HG02763 (cell line): ENCODE data around the gene CD300E.

Experiments
- ATAC-seq: cut with Tn5 transposase; IDR thresholded peaks from one replicate; pipeline ENCODE4 v1.9.1; 2021; ENCODE audit warnings: mild to moderate bottlenecking, moderate library complexity; ENCODE audit not compliant: unreplicated experiment

The CD300E gene, protein sequence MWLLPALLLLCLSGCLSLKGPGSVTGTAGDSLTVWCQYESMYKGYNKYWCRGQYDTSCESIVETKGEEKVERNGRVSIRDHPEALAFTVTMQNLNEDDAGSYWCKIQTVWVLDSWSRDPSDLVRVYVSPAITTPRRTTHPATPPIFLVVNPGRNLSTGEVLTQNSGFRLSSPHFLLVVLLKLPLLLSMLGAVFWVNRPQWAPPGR

DNA sequence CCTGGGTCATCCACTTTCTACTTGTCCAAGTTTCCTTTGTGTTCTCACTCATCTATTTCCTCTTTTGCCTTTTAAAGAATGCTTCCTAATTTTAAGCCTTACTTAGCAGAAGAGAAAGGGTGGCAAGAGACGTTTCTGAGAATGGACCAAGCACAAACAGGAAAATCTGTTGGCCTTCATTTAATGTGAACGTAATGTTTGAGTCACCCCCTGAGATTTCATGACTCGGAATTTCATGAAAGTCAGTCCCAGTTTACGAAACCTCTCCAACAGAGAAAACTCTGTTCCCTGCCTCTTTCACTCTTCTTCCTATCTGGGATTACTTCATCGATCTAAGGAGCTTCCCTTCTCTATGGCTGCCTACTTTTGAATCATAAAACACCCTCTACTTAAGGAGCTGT is at the start of gene CD300E:
Gene CD300E (minus strand): TSS at position 46 of the 401 bp plus-strand sequence. CDS start 117 bp downstream, outside the sequence.
- ATAC-seq: no peak

DNA sequence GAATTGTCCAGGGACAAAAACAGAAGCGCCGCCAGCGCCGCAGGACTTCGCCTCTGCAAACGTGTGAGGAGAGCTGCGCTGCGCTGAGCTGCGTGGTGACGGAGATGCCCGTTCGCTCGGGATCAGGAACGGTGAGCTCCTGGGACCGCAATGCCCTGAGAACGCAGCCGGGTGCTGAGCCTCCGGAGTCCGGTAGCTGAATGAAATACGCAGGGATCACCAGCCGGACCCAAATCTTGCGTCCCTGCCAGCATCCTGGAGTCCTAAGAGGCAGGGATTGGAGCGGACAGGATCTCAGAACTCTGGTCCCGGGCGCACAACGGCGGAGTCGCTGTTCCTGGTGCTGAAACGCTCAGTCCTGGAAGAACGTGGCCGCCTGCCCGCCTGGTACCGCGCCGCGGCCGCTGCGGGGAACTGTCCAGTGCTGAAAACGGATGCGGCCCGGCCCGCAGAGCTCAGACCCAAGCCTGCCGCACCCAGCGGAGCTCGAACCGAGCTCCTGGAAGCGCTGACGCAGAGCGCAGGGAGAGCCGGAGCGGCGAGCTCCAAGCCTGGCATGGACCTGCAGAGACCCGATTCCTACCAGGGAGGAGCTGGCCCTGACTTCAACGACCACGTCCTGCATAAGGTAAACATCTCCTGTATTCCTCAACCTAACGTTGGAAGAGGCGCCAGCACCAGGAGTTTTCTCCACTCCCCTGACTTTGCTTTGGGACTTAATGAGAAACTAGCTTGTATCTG is 47.7 kb upstream of the CD300E start:
- ATAC-seq: no peak

DNA sequence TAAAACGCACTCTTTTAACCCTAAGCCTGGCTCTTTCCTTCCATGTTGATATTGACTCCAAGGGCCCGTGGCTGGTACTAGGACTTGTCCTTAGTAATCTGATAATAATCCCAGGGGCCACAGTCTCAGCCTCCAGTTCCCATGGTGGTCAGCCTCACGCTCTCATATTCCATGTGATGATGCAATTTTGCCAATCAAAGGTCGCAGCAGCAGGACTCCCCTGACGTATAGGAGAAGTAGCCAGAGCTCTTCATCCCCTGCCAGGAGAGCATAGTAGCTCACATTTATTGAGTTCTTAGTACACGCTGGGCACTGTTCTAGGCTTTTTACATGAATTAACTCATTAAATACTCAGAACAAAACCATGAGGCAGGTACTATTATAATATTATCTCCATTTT is 46.8 kb upstream of the CD300E start:
- ATAC-seq: no peak

DNA sequence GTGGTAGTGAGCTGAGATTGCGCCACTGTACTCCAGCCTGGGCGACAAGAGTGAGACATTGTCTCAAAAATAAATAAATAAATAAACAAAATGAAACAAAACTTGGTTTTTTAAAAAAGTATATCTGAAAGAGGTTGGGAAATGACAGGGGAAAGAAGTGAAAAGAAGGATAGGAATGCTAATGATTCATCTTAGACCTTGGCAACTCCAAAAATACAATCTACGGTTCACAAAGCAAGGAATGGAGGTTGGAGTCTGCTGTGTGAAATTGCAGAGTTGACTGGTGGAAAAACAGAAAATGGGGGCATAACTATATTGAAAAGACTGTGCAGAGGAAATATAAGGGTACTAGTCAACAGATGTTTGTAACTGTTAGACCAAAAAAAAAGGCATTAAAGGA is 40.0 kb upstream of the CD300E start:
- ATAC-seq: no peak

DNA sequence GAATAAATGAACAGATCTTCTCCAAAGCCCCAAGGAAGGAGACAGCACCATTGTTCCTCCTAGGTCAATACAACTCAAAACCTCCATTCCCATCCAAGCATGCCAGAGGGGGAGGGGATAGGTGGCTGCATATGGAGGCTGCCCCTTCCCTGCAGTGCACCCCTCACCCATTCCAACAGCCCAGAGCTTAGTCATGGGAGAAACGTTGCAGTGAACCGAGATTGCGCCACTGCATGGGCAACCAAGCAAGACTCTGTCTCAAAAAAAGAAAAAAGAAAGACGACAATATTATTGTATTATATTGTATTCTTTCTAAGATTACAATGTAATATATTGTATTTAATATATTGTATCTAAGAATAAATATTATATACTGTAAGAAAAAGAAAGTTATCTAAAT is 36.4 kb upstream of the CD300E start:
- no peak for ATAC-seq

DNA sequence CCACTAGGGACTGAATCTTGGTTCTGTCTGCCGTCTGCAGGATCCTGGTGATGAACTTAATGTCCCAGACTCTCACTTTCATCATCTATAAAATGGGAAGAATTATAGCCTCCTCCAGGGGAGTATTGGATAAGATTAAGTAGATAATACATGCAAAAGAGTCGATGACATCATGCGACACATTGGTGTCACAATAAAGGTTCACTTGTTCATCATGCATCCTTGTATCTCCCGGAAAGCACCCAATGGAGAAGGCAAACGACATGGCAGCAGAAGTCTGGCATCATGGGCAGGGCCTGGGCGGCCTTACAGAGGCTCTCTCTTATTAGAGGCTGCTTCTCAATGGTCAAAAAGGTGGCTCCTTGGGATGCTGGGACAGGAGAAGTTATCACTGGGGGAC is 35.1 kb upstream of the CD300E start:
- ATAC-seq: no peak

DNA sequence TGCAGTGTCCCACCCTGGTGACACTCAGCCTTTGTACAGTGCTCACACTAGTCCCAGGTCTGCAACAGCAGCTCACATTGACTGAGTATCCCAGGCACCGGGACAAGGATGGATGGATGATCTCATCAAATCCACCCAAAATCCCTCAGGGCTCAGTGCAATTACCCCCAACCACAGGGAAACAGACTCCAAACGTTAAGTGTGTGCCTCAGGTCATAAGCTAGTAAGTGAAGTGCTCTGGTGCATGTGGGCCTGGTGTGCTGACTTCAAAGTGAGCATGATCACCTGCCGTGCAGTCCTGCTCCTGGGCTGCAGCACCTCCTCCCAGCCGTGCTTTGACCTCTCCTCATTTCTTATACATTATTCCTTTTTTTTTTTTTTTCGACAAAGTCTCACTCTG is 31.2 kb upstream of the CD300E start:
- no peak for ATAC-seq

DNA sequence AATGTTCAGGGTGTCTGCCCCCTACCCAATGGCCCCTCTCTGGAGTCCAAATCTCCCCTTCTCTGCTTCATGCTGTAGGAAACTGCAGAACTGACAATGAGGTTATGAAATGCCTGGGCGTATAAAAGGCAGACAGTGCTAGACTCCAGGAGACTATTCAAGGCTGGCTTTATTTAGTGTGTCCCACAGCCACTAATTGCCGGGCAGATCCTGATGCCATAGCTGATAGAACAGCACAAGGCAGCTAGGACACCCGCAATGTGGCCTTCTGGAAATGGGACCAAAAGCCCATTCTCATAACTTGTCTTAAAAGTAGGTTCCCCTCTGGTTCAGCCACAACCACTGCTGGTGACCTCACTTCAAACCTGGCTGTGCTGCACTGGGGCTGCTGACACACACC is 28.5 kb upstream of the CD300E start:
- ATAC-seq: no peak

DNA sequence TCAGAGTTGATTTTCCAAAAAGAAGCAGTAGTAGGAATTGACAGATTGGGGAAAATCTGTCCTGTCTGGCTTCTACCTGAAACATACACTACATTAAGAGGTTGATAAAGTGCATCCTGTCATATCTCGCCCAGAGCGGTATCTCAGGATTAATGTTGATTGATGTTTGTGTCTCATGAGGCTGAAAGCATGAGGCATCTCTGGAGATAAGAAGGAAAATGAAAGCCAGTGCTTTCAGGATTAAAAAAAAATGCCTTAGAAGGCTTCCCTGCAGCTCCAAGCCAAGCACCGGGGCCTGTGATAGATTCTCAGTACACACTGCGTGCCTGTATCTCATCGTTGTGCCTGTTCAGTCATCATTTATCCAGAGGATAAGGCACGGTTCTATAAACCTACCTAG is 26.4 kb upstream of the CD300E start:
- ATAC-seq: no peak

DNA sequence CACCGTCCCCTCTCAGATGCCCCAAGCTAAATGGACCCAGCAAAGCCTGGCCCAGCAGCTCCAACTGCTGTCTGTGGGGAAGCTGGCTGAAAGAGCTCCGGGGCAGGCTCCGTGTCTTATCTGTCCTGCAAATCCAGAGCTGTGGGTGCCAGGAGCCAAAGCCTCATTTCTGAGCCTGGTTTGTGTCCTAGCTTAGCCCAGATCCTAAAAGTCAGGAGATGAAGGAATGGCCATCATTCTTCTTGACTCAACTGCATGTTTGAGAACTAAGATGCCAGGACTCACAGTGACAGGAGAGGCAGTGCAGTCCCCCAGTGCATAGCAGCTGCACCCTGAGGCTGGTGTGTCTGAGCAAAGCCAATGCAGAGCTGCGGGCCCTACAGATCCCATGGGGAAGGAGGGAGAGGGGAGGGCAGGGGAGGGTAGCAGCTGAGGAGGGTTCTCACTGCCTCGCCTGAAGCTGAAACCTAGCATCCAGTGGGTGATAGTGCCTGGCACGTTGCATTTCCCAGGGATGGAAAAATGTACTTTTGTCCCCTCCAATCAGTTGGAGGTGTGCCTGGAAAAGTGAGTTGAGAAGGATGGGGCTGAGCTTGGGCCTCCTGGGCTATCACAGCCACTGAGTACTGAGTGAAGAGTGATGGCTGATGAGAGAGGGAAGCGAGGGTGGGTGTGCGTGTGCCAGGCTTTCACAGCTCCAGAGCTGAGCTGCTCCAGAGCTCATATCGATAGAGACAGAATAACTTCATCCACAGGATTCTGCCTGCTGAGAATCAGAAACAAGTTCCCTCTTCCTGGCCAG is 24.5 kb upstream of the CD300E start:
- ATAC-seq: no peak

DNA sequence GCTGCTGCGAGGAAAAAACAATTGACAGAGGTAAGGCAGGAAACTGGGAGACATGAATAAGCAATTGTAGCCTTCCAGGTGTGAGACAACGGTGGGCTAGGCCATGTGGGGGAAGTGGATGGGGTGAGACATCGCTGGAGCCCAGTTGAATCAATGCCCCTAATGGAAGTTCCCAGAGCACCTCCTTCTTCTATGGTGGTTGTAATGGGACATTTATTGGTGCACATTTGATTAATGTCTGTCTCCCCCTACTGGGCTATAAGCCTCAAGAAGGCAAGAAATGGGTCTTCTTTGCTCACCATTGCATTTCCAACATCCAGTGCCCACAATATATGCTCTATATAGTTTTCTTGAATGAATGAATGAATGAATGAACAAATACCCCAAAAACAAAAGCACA is 22.7 kb upstream of the CD300E start:
- no peak for ATAC-seq

DNA sequence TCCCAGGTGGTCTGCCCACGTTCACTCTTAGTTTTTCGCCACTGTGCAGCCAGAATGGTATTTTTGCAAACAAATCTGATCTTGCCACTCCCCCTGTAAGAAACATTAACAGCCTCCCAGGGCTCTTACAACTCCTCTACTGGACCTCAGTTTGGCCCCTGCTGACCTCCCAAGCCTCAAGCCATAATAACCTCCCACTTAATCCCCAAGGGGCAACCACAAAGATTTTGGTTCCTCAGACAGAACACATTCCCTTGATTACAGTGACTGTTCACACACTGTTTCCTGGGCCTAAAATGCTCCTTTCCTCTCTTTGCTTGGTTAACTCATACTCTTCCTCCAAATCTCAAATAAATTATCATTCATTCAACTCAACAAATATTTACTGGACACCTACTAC is 21.5 kb upstream of the CD300E start:
- no peak for ATAC-seq

DNA sequence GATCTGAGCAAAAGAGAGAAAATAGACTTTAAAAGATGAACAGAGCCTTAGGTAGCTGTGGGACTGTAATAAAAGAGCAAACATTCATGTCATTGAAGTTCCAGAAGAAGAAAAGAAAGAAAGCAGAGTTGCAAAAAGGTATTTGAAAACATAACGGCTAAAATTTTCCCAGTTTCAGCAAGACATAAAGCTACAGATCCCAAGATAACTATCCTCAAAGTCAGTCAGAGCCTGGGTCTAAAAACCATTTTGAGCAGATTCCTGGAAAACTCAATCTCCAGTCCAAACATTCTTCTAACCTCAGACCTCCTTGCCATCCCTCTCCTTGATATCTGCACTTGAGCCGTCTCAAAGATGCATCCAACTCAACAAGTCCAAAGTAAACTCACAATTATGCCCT is 20.9 kb upstream of the CD300E start:
- ATAC-seq: no peak

DNA sequence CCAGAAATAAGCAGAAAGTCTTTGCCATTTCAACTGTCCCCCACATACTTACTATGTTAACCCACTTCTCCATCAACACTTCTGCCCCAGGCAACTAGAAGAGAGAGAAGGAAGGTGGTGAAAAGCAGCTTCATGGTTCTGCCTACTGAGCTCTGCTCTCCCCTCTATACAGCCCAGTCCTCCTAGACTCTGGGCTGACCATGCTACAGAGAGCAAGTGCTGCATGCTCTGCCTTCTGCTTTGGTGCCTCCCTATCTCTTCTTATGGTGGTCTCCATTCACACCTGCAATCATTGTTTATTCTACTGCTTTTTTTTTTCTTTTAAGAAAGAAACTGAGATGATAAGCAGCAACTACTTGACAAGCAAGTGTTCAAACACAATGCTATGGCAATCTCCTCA is 20.3 kb upstream of the CD300E start:
- ATAC-seq: no peak

DNA sequence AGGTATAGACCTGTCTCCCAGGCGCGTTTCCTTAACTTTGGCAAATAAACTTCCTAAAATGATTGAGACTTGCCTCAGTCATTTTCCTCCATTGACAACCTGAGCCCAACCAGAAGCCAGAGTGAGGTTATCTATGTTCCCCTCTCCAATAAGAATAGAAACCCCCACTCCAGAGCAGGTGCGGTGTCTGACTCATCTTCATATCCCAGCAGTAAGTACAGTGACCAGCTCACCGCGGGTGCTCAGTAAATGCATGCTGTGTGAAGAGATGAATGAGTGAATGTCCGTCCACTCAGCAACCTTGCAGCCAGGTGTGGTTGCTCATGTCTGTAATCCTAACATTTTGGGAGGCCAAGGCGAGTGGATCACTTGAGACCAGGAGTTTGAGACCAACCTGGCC is 19.5 kb upstream of the CD300E start:
- no peak for ATAC-seq

DNA sequence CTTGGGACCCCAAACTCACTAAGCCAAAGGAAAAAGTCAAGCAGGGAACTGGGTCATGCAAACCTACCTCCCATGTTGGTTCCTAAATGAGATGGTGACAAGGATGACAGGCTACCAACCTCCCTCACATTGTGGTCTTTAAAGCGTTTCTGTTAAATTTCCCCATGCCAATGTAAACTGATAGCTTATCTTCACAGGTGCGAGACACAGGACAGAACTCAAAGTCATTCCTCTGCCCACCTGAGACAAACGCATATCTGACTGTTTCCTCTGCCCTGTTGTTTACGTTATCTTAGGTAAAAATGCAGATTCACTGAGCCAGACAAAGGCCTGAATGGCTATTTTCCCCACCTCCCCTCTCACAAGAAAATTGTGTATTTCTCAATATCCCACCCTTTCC is 19.0 kb upstream of the CD300E start:
- ATAC-seq: no peak

DNA sequence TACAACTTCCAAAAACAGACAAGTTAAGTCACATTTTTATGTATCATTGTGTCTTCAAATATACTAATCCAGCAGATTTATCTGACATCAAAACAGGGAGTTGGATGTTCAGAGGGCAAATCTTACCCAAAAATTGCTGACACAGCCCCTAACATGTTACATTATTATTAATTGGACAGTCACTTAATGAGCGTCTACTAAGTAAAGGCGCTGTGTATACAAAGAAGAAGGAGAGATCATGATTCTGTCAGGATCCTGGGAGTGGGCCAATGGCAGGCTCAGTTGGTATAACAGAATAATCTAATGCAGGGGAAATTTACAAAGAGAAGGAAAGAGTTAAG is 18.4 kb upstream of the CD300E start:
- no peak for ATAC-seq

DNA sequence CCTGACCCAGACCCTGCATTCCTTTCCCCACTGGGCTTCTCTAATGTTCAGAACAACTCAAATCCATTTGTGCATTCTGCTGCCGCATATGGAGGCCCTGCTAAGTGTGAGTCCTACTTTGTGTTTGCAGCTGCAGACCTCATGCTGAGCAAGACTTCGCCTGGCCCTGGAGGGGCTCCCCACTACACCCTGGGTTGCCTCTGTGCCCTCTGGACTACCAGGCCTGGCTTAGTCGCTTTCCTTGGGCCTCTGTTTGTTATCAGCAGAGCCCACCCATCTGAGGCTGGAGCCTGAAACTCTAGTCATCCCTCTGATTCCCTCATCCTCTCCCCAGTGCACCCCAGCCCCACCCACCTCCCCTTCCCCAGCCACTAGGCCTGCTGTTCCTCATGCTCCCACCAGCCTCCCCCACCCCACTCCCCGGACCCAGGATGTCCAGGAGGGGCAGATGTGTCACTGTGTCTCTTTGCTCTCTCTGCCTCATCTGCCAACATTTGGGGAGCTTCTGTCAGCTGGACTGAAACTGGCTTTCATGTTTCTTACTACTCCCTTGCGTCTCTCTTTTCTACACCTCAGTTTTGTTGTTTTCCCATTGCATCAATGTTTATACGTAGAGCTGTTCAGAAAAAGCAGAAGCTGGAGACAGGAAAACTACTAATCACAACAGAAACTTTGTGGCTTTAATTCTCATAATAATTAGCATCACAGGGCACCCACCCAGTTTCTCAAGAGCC is 17.9 kb upstream of the CD300E start:
- ATAC-seq: no peak

DNA sequence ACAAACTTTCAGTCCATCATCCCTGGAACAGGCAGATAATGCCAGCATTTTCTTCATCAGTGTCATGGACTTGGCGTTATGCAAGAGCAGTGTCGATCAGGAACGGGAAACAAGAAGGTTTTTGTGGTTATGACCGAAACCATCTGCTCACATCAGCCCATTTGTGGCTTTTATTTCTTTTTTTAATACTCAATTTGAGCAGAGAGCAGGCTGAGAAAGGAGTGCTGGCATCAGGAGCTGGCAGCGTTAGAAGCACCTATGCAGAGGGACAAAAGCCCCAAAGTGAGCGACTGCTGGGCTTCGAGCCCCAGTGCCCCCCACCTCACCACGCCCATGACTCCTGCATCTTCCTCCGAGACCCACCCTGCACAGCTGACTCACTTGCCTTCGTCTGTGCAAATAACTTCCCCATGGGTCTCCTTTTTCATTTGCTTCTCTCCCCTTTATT is 16.2 kb upstream of the CD300E start:
- no peak for ATAC-seq

DNA sequence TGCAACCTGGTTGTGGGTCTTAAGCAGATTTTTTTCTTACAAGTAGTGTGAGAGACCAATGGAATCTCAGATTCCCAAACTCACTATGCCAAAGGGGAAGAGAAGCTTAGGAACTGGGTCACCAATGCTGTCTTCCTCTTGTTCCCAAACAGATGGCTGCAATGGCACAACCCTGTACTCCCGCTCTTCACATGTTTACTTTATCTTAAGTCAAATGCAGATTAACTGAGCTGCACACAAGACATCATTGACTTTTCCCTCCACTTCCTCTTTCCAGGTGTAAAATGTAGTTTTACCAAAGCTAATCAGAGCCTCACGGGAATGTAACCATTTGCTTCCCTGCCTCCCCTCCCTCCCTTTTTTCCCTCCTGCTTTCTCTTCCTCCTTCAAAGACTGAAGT is 14.4 kb upstream of the CD300E start:
- no peak for ATAC-seq

DNA sequence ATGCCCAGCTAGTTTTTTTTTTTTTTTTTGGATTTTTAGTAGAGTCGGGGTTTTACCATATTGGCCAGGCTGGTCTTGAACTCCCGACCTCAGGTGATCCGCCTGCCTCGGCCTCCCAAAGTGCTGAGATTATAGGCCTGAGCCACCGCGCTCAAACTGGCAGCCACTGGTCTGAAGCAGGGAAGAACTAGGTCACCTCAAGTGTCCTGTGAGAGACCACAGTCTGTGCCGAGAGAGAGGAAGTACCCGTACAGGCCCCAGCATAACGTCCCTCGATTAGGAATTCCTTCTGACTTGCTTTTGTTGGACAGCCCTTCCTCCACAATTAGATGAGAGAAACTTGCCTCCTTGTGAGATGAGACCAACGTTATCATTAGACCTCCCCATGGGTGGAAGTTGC is 13.7 kb upstream of the CD300E start:
- ATAC-seq: no peak
